GM18870 (cell line): ENCODE measurements around the gene TPD52L2.
"Not testable (repeated sequence)": the region's sequence is repeated elsewhere in the genome, so short reads cannot be mapped to it uniquely, and the experiment has no call there.

Source experiments
- ATAC-seq: cut with Tn5 transposase; IDR thresholded peaks from one replicate; pipeline ENCODE4 v1.9.1; 2021; ENCODE audit warnings: moderate library complexity; ENCODE audit not compliant: unreplicated experiment

Gene TPD52L2

DNA sequence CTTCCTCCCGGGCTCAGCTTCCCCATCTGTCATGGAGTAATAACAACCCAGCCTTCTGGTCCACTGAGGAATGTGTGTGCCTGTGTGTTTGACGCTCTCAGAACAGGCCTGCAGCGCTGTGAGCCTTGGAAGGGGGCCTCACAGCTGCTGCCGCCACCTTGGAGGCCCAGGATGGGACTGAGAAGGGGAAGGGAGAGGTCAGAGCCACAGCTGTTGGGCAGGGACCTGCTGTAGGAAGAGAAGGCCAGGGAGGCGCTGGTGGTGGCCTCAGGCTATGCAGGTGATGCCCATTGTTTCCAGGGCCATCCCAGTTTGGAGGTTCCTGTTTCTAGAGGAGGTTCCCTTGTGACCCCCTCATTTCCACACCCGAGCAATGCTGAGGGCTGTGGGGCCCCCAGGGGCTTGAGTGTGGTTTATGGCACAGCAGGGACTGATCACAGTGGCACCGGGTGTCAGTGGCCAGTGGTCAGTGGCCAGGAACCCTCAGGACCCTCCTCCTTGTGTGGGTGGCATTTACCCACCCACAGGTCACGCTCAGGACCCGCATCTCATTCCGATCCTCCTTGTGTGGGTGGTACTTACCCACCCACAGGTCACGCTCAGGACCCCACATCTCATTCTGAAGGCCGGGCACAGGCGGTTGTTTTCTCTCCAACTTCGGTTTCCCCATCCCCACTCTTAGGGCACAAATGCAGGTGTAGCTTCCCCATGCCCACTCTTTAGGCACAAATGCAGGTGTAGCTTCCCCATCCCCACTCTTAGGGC lies 14.0 kb downstream of the TPD52L2 start:
- ATAC-seq = no peak

DNA sequence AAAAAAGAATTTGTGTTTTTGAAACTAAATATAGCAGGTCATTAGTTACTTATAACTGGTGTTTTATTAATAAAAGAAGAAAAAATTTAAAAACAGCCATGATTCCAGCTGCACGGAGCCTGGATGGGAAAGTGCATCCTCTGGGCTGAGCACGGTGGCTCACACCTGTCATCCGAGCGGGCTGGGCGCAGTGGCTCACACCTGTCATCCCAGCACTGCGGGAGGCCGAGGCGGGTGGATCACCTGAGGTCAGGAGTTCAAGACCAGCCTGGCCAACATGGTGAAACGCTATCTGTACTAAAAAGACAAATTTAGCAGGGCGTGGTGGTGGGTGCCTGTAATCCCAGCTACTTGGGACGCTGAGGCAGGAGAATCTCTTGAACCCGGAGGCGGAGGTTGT lies 15.8 kb downstream of the TPD52L2 start:
- ATAC-seq = not testable (repeated sequence)

DNA sequence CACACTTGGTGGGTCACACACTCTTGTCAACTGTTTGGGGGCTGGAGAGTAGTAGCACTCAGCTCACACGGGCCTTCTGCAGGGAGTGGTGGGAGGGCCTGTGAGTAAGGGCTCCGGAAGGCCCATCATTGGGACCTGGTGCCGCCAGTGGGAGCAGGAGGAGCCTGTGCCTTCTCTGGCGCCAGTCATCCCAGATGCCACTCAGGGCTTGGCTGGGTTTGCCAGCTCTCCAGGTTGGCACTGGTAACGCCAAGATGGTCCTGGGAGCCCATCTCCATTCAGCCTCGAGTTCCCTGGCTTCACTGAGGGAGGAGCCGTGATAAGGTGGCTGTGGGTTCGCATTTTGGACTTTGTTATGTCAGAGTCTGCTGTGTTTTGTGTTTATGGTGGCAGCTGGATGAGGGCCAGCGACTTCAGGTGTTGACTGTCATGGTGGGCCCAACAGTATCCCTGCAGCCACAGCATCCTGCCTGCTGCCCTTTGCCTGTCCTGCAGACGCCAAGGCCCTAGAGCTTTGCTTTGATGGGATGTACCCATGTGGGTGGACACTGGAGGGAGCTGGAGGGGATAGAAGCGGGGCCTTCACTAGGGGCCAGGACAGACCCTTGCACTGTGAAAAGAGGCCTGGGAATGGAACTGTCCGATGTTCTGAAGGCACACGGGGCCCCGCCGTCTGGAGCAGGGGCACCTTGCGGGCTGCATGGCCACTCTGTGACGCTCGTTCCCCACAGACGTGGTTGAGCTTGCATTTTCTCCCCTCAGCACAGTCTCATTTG lies 16.6 kb downstream of the TPD52L2 start:
- ATAC-seq = no peak

DNA sequence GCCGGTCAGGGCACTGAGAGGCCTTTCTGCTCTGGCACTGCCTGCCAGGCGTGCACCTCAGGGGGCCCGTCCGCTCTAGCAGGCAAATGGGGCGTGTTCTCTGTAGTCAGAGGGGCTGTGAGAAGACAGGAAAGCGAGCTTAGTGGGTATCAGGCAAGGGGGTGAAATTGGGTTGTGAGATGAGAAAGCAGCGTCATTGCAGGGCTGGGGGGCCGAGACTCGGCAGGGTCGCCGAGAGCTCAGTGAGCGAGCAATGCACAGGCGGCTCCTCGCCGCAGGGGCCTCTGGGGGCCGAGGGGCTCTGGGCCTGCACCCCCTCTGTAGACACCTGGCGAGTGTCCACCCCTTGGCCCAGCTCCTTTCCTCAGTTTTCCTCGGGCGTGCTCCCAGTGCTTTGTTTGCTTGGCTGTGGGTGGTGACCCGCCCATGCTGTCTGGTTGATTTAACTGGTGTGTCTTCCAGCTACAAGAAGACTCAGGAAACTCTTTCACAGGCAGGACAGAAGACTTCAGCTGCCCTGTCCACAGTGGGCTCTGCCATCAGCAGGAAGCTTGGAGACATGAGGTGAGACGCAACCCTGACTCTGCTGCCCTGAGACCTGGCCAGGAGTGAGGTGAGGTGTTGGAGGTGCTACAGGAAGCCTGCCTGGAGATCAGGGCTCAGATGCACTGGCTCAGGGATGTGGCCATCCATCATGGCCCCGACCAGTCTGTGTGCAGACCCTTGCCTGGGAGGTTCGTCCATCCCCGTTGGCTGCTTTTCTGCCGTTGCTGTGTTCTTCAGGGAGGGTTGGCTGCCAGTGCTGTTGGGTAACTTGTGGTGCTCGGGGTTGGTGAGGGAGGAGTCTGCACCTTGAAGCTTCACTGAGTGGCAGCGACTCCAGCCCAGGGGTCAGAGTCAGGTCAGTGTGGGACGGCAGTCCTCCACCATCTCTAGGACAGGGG lies 17.5 kb downstream of the TPD52L2 start:
- no peak for ATAC-seq

DNA sequence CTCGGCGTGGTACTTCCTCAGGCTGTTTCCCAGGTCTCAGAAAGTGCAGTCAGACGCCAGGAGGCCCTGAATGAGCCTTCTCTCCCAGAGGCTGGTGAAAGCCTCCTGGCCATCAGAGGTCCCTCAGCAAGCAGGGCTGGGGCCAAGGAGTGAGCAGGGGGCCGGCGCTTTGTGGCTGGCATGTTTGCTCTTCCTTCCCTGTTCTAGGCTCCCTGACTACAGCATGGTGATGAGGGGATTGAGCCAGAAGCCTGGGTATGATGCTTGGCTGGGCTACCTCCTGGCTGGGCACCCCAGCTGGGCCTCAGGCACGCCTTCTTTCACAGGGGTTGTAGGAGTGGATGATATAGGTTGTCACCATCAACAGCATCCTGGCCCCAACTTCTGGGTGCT lies 18.1 kb downstream of the TPD52L2 start:
- ATAC-seq = no peak

DNA sequence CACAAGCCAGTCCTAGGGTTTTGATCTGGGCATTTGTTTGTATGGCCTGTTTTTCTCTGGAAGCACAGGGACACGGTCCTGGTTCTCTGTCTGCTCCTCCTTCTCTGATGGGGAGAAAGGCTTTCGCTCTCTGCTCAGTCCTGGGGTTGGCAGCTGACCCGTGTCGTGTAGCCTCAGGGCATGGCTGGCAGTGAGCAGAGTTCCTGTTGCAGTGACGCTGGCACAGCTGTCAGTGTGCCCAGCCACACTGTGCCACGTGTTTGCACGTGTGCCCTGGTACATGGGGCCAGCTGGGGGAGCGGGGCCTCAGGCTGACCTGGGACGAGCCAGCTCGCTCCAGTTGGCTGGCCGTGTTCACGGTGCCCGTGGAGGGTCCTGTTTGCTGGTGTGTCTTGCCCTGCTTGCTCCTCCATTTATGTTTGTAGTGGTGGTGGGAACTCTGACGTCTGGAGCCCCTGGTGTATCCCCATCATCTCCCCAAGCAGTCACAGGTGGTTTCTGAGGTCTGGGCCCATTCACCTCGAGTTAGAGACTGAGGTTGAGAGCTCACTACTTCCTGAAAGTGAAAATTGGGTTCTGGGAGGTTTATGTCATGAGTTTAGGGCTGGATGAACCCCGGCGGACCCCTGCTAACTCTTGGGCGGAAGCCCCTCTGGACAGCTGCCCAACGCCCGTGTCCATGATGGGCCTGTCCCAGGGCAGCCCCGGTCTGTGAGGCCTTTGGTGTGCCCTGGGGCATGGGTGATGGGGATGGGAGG lies 19.6 kb downstream of the TPD52L2 start:
- ATAC-seq = no peak

DNA sequence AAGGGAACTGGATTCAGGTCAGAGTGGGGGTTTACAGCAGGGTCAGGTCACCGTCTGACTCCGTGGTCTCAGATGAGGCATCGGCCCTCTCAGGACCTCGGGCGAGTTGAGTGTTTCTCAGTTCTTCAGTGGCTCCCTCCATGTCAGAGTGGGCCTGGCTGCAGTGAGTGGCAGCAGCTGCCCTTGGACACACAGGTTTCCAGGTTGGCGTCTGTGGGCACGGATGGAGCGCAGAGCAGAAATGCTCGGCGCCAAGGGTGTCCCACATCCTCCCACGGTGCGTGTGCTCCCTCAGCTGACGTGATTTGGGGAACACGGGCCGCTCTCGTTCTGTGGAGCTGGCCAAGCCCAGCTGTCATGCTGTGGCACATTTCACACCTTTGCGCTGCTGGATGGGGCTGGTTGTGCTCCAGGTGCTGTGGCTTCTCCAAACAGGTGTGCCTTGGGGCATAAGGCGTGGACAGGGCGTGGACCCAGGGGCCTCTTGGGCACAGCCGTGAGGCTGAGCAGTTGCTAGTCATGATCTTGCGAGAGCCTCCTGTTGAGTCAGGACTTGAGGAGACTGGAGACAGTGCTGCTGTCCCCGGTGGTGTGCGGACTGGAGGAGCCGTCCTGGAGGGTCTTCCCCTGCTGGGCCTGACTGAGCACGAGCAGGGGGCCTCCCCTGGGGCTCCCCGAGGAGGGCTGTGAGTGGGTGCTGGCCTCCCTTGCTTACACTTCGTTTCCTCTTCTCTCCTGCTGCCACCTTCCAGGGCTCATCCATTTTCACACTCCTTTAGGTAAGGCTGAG lies 20.4 kb downstream of the TPD52L2 start:
- ATAC-seq = no peak

DNA sequence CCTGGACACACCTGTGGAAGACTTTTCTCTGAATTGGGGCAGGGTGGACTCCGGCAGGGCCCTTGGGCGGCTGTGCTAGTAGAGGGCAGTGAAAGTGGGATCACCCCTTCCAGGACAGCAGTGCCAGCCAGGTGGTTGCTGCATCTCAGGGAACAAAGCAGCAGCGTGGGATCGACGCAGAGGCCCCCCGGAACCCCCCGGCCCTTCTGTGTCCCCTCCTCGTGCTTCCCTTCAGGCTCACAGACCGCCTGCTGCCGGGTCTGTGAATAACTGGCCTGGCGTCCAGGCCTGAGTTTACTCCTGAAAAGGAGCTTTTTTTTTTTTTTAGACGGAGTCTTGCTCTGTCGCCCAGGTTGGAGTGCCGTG lies 21.0 kb downstream of the TPD52L2 start:
- no peak for ATAC-seq

DNA sequence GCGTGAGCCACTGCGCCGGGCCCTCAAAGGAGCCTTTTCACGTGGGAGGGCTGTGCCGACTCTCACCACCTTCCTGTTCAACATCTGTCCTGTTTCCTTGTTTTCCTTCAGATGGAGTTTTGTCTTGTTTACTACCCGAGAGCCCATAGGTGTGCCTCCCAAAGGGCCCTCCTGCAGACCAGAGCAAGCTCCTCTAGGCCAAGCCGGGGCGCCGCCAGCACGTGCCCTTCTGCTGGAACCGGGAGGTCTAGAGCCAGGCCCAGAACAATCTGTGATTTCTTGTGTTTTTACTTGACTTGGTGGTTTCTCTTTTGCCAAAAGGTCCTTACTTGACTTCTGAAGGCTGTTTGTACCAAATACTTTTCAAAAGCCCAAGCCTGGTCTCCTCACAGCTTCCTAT lies 21.9 kb downstream of the TPD52L2 start:
- no peak for ATAC-seq

DNA sequence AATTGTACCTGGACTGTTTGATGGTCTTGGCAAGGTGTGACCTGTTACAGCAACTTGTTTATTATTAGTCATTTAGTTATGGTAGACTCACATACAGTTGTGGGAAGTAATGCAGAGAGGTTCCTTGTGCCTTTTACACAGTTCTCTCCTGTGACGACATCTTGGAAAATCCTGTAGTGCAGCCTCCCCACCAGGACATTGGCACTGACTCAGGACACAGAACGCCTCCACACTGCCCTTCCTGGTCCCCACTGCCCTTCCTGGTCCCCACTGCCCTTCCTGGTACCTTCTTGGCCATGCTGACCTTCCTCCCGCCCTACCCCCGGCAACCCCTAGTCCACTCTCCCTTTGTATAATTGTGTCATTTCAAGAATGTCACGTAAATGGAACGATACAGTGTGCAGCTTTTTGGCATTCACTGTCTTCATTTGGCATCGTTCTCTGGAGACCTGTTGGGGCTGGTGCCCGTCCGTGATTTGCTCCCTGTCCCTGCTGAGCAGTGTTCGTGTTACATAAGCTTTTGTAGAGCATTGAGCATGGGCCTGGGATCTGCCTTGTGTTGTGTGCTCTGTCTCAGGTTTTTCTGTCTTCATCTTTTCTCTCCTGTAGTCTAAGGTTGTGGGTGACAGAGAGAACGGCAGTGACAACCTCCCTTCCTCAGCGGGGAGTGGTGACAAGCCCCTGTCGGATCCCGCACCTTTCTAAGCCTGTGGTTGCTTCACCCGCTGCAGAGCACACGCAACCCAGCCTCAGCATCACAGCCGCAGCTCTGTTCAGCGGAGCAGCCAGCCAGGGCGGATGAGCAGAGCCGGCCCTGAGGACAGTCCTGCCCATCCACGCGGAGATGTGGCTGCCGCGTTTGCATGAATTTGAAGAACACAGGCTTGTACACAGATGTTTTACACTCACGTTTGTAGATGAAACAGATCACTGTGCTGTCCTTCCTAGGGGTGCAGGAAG lies 24.5 kb downstream of the TPD52L2 start:
- ATAC-seq = no peak

DNA sequence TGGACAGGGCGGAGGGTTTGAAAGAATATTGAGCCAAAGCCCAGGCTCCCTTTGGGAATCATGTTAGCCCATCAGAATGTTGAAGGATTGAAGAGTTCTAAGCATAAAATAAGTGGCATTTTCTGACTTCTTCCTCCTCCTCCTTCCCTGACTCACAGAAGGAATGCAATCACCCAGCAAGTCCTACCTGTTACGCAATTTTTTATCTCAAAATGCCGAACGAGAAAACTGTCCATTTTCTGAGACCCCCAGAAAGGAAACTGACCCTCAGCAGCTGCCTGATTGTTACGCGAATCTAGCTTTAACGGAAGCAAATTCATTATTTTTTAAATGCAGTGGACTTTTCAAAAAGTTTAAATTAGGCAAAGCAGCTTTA lies 25.1 kb downstream of the TPD52L2 start:
- no peak for ATAC-seq

DNA sequence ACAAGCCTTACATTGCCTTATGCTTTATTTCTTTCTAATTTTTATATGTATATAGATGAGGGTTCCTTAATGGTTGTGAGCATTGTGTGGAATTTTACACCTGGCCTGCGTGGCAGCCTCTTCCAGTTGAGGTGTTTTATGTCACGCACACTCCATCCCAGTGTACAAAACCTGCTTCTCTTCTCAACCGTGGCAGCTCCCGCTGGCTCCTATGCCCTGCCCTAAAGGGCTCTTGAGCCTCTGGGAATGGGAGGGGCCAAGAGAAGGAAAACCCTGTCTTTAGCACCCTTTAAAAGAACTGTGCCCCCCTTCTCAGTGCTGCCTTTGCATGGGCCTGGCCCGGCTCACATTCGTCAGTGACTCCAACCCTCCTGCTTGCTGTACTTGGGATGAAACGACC lies 25.5 kb downstream of the TPD52L2 start:
- no peak for ATAC-seq

DNA sequence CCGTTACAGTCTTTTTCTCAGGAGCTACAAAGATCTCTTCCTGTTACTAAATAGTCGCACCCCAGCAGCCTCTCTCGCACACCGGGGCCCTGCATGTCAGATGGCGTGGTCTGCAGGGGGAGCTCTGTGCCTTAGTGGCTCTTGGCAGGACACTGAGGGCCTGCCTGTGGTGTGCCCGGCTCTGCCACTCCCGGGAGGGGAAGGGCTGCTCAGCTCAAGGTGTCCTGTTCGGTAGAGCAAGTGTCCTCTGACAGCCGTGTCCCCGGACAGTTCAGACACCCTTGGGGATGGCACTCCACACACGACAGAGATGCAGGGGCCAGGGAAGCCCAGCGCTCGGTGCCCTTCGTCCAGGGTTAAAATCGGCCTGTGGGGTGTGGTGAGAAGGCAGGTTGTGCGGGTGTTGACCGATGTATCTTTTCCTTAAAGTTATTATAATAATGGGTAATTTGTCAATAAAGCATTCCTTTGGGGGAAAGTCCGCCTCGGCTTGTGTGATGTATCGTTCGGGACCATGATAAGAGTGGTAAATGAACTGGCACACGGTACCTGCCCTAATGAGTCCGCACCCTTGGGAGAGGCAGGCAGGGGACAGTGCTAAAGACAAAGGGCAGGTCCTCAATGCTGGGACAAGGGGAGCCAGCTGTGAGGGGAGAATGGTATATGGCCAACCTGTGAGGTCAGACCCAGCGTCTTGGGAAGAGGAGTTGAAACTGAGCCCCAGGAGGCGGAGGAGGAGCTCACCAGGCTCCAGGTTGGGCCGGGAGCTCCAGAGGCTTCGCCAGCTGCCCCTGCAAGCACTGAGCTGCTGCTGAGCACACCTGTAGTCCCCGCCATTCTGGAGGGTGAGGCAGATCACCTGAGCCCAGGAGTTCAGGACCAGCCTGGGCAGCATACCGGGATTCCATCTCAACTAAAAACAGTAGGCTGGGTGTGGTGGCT lies 26.3 kb downstream of the TPD52L2 start:
- no peak for ATAC-seq

DNA sequence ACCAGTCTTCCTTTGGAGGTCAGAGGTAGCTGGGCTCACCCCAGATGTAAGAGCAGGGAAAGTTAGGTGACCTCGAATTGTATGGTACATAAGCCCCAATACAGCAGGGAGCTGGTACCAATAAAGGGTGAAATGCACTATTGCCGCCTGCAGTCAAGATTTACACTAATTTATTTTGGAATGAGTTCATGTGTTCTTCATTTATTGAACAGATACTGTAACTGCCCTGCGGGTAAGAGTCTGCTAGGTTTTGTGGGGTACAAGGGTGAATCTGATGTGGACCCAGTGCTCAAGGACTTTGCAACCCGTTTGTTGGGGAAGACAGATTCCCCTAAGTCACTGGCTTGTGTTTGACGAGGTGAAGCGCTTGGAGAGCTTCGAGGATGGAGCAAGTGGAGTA lies 27.3 kb downstream of the TPD52L2 start:
- ATAC-seq = no peak

DNA sequence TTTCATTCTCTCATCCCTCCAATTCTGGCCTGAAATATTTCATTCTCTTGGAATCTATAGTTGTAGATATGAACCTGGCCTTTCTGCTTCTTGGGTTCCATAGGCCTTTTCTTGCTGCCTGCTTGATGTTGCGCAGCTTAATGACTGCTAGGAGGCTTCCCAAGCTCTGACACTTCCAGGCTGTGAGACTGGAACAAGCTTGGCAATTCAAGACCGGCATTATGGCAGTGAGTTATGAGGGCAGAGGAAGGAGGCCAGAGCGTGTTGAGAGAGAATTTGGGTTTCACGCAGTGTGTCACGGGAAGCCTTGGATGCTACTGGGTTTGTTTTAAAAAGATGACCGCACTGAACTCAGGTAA lies 28.9 kb downstream of the TPD52L2 start:
- no peak for ATAC-seq

DNA sequence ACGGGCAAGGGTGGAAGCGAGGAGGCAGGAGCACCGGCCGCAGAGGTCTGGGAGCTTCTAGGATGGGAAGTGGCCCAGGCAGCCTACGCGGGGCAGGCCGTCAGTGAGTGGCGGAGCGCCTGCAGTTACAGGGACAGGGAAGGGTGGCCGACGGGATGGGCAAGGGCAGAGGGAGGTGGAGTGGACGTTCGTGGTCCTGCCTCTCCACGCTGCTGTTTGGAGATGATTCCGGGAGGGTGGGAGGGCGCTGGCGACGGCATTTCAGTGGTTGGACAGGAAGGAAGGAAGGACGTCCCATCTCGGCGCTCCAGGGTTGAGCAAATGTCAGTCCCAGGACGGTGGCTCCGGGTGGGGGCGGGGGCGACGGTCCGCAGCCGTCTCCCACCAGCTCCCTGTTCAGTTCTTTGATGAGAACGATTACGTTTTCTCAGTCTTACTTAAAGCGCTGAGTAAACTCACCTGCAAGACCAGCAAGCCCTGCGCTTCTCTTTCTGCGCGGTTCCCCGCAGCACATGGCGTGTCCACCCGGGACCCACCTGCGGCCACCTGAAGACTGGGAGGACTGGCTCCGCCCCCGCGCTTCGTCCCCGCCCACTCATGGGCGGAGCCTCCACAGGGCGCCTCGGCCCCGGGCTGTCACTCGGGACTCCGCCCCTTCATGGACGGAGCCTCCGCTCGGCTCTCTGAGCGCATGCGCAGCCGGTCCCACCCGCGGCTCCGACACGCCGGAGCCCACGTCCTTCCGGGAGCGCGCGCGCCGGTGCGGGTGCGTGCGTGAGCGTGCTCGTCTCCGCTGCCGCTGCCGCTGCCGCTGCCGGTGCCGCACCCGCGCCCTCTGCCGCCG lies 29.5 kb downstream of the TPD52L2 start, which contains the start of gene DNAJC5:
Gene DNAJC5, plus strand, starts transcription at position 769 of the 844 bp plus-strand sequence. CDS start 33,220 bp downstream, outside the sequence.
- peak; percentile 55 for ATAC-seq
